Loucy (cell line): ENCODE data around the gene FRMD8.

Experiments used
- EZH2phosphoT487 ChIP-seq: fragments of 200-600 bp; IDR thresholded peaks from 2 replicates; pipeline ENCODE4 v1.6.1; 2018; ENCODE audit warnings: antibody characterized with exemption, mild to moderate bottlenecking, moderate library complexity, borderline replicate concordance
- TF ChIP-seq, protein P1 (sequence below): fragments of 200-600 bp; sonication (generic); conservative IDR thresholded peaks from 2 replicates; pipeline ENCODE4 v1.5.1; 2014; ENCODE audit warnings: mild to moderate bottlenecking, antibody characterized with exemption, low read length

GRCh38 chr11:65427691-65428577 lies 41.5 kb downstream of the FRMD8 start:
- TF ChIP-seq, protein P1, sequence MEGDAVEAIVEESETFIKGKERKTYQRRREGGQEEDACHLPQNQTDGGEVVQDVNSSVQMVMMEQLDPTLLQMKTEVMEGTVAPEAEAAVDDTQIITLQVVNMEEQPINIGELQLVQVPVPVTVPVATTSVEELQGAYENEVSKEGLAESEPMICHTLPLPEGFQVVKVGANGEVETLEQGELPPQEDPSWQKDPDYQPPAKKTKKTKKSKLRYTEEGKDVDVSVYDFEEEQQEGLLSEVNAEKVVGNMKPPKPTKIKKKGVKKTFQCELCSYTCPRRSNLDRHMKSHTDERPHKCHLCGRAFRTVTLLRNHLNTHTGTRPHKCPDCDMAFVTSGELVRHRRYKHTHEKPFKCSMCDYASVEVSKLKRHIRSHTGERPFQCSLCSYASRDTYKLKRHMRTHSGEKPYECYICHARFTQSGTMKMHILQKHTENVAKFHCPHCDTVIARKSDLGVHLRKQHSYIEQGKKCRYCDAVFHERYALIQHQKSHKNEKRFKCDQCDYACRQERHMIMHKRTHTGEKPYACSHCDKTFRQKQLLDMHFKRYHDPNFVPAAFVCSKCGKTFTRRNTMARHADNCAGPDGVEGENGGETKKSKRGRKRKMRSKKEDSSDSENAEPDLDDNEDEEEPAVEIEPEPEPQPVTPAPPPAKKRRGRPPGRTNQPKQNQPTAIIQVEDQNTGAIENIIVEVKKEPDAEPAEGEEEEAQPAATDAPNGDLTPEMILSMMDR: no peak
- TF ChIP-seq EZH2phosphoT487: no peak
